ENCODE results near the gene NET1.

GRCh38 chr10:5461914-5462840, 49.8 kb downstream of the NET1 start:
- TF ChIP-seq POLR2A (IDR thresholded peaks at IDR 0.05; ENCODE audit: low read length) (peak; percentile 44), GATA1 (IDR thresholded peaks at IDR 0.05; ENCODE audit: low read depth, low read length) (no peak)
